SK-N-SH (cell line): ENCODE results near the gene LRRC56.

ENCODE experiments used
- EP300 ChIP-seq, 2 experiments: IDR thresholded peaks; 2 replicates each; pipeline versions ENCODE4 v1.4.0 to v1.6.1; 2012; ENCODE audit warnings: borderline replicate concordance in 1 of 2, low read depth in 1 of 2, low read length in 1 of 2
- FOSL2 ChIP-seq: IDR thresholded peaks from 2 replicates; pipeline ENCODE4 v1.4.0; 2012; ENCODE audit warnings: low read depth, mild to moderate bottlenecking, moderate library complexity, borderline replicate concordance
- POLR2AphosphoS5 ChIP-seq: IDR thresholded peaks from 2 replicates; pipeline ENCODE4 v1.6.1; 2012; ENCODE audit warnings: low read depth, low read length
- RFX5 ChIP-seq: IDR thresholded peaks from 2 replicates; pipeline ENCODE4 v1.6.1; 2012; ENCODE audit warnings: mild to moderate bottlenecking, improper control_type of control experiment, low read length
- TF ChIP-seq, protein P1 (sequence below): fragments of 200-600 bp; sonication (generic); IDR thresholded peaks from 2 replicates; pipeline ENCODE4 v1.6.1; 2017; ENCODE audit warnings: antibody characterized with exemption, mild to moderate bottlenecking, moderate library complexity
- TF ChIP-seq, protein P2 (sequence below): IDR thresholded peaks from 2 replicates; pipeline ENCODE4 v1.4.0; 2012; ENCODE audit warnings: low read depth, borderline replicate concordance
- TF ChIP-seq, protein P3 (sequence below): fragments of 150-350 bp; IDR thresholded peaks from 2 replicates; pipeline ENCODE4 v1.6.1; 2017; ENCODE audit warnings: antibody characterized with exemption, low read length, low read depth, borderline replicate concordance

DNA sequence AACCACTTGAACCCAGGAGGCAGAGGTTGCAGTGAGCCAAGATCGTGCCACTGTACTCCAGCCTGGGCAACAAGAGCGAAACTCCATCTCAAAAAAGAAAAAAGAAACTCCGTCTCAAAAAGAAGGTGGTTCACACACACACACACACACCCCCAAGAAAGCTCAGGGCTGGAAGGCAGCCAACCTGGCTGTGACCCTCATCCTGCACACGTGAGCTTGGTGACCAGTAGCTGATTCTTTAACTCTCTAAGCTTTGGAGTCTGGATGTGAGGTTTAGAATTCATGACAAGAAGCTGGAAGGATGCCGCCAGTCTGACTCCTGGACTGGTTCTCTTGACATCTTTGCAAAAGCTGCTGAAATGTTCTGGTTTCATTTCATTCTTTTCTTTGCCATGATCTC is 28.4 kb upstream of the LRRC56 start:
- TF ChIP-seq POLR2AphosphoS5, result no peak
- TF ChIP-seq EP300 (IDR thresholded peaks at IDR 0.05; ENCODE audit: borderline replicate concordance in 1 of 2, low read depth in 1 of 2, low read length in 1 of 2), result no peak
- TF ChIP-seq, protein P1, sequence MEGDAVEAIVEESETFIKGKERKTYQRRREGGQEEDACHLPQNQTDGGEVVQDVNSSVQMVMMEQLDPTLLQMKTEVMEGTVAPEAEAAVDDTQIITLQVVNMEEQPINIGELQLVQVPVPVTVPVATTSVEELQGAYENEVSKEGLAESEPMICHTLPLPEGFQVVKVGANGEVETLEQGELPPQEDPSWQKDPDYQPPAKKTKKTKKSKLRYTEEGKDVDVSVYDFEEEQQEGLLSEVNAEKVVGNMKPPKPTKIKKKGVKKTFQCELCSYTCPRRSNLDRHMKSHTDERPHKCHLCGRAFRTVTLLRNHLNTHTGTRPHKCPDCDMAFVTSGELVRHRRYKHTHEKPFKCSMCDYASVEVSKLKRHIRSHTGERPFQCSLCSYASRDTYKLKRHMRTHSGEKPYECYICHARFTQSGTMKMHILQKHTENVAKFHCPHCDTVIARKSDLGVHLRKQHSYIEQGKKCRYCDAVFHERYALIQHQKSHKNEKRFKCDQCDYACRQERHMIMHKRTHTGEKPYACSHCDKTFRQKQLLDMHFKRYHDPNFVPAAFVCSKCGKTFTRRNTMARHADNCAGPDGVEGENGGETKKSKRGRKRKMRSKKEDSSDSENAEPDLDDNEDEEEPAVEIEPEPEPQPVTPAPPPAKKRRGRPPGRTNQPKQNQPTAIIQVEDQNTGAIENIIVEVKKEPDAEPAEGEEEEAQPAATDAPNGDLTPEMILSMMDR, result no peak
- TF ChIP-seq, protein P2, sequence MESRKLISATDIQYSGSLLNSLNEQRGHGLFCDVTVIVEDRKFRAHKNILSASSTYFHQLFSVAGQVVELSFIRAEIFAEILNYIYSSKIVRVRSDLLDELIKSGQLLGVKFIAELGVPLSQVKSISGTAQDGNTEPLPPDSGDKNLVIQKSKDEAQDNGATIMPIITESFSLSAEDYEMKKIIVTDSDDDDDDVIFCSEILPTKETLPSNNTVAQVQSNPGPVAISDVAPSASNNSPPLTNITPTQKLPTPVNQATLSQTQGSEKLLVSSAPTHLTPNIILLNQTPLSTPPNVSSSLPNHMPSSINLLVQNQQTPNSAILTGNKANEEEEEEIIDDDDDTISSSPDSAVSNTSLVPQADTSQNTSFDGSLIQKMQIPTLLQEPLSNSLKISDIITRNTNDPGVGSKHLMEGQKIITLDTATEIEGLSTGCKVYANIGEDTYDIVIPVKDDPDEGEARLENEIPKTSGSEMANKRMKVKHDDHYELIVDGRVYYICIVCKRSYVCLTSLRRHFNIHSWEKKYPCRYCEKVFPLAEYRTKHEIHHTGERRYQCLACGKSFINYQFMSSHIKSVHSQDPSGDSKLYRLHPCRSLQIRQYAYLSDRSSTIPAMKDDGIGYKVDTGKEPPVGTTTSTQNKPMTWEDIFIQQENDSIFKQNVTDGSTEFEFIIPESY, result no peak
- no peak for TF ChIP-seq FOSL2
- TF ChIP-seq, protein P3, sequence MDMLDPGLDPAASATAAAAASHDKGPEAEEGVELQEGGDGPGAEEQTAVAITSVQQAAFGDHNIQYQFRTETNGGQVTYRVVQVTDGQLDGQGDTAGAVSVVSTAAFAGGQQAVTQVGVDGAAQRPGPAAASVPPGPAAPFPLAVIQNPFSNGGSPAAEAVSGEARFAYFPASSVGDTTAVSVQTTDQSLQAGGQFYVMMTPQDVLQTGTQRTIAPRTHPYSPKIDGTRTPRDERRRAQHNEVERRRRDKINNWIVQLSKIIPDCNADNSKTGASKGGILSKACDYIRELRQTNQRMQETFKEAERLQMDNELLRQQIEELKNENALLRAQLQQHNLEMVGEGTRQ, result no peak
- TF ChIP-seq RFX5, result no peak
